IPS-11a (cell line): ENCODE measurements around the gene GNG4.

Experiments used
- H3K4me3 ChIP-seq: one replicate; pipeline ENCODE4 v1.5.1; 2013; ENCODE audit warnings: low read depth, low read length, control low read depth

Gene GNG4

DNA sequence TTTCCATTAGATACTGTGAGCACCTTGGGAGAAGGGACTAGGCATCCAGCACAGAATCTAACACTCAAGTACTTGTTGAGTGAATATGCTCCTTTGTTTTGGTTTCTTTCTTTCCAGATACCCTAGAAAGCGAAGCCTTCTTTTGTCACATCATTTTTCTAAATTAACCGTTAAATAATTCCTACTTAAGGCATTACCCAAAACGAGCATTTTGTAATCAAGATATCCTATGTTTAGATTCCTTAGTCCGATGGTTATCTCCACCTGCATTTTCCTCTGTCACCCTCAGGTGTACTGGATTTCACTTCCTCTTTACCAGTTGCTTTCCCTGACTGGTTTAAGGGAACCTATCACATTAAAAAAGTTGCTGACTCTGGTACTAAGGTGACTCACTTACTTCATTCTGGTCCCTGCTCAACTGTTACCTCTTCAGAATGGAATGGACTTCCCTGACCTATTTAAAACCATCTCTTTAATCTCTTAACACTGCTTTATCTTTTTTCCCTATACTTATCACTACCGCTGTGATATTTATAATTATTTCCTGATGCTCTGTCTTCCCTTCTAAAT, 148.5 kb downstream of the GNG4 start:
- no peak overlapping the region for H3K4me3 ChIP-seq
